ENCODE data around the gene GET3.

The GET3 gene

GRCh38 chr19:12779162-12779993, 42.1 kb downstream of the GET3 start:
- DNase-seq (ENCODE audit: low read depth) = no peak

GRCh38 chr19:12782174-12782423, 44.8 kb downstream of the GET3 start:
- DNase-seq (ENCODE audit: low read depth) = no peak

- peak; percentile 89 for DNase-seq (ENCODE audit: low read depth)
Observed at GRCh38 chr19:12782424-12783290, 45.4 kb downstream of the GET3 start.

GRCh38 chr19:12783291-12783848, 46.1 kb downstream of the GET3 start:
- DNase-seq (ENCODE audit: low read depth) = peak; percentile 47

GRCh38 chr19:12783849-12784393, 46.6 kb downstream of the GET3 start:
- DNase-seq (ENCODE audit: low read depth) = no peak

GRCh38 chr19:12784394-12784870, 47.1 kb downstream of the GET3 start:
- DNase-seq (ENCODE audit: low read depth) = no peak

- no peak for DNase-seq (ENCODE audit: low read depth)
Observed at GRCh38 chr19:12784871-12785430, 47.7 kb downstream of the GET3 start.

- DNase-seq (ENCODE audit: low read depth) = no peak
Observed at GRCh38 chr19:12785431-12786031, 48.2 kb downstream of the GET3 start.

GRCh38 chr19:12786141-12786870, 49.0 kb downstream of the GET3 start:
- no peak for DNase-seq (ENCODE audit: low read depth)

GRCh38 chr19:12786952-12787351, 49.7 kb downstream of the GET3 start:
- DNase-seq (ENCODE audit: low read depth) = no peak

- no peak for DNase-seq (ENCODE audit: low read depth)
Observed at GRCh38 chr19:12787458-12787857, 50.2 kb downstream of the GET3 start.

- no peak for DNase-seq (ENCODE audit: low read depth)
Observed at GRCh38 chr19:12788042-12788681, 50.9 kb downstream of the GET3 start.

GRCh38 chr19:12788682-12789097, 51.4 kb downstream of the GET3 start:
- no peak for DNase-seq (ENCODE audit: low read depth)

GRCh38 chr19:12789098-12789903, 52.0 kb downstream of the GET3 start:
- DNase-seq (ENCODE audit: low read depth) = no peak

GRCh38 chr19:12789904-12790619, 52.8 kb downstream of the GET3 start:
- DNase-seq (ENCODE audit: low read depth) = peak; percentile 94

GRCh38 chr19:12790628-12791344, 53.5 kb downstream of the GET3 start:
- DNase-seq (ENCODE audit: low read depth) = no peak

GRCh38 chr19:12791345-12792050, 54.2 kb downstream of the GET3 start, which contains the start of gene JUNB:
Gene JUNB (plus strand): TSS chr19:12791486. CDS start chr19:12791772, 286 bp downstream.
- peak; percentile 93 for DNase-seq (ENCODE audit: low read depth)
